Caco-2 (cell line): ENCODE data around the gene PSME1. TPM values are rescaled to one million over a fixed set of nuclear protein-coding genes. Genes with fewer than 3 reads are reported as not detected.

ENCODE experiments used
- BruUV-seq: library from RNA; stranded (reverse); fragments of 400-500 nt; replicated peaks from 2 replicates; lab custom pipeline; 2021; lab: Mats Ljungman, UMichigan
- CTCF ChIA-PET: fragments of 300-600 bp; sonication (Branson Sonifier 250); formaldehyde crosslinking; loops from one replicate; lab custom pipeline; 2022; ENCODE audit warnings: antibody characterized with exemption; lab: Charles Lee
- POLR2A ChIA-PET: fragments of 300-600 bp; sonication (Branson Sonifier 250); formaldehyde crosslinking; loops from one replicate; lab custom pipeline; 2022; ENCODE audit warnings: antibody characterized with exemption; lab: Charles Lee
- DNase-seq, 2 experiments: peaks; one replicate each; pipeline versions ENCODE4 v3.0.0 to v3.0.0-alpha.2; 2020 to 2022
- H3K27me3 ChIP-seq: replicated peaks from 2 replicates; pipeline ENCODE4 v1.6.0; 2011; ENCODE audit warnings: low read length; ENCODE audit not compliant: control insufficient read depth, insufficient read depth
- H3K36me3 ChIP-seq: 2 replicates; pipeline ENCODE4 v1.5.1; 2011; ENCODE audit warnings: low read length; ENCODE audit not compliant: control insufficient read depth, insufficient read depth
- H3K4me1 ChIP-seq: fragments of 250-450 bp; sonication (Bioruptor Pico); 2 replicates; pipeline ENCODE4 v1.5.1; 2020; ENCODE audit warnings: mild to moderate bottlenecking
- H3K4me3 ChIP-seq: 2 replicates; pipeline ENCODE4 v1.5.1; 2011; ENCODE audit warnings: low read depth, mild to moderate bottlenecking, control low read depth, low read length
- H3K9me3 ChIP-seq: fragments of 250-450 bp; sonication (Bioruptor Pico); 2 replicates; pipeline ENCODE4 v1.5.1; 2020; ENCODE audit warnings: mild to moderate bottlenecking, moderate library complexity
- H3K27ac Mint-ChIP-seq: one replicate; pipeline ENCODE4 v1.8.0; 2022; ENCODE audit warnings: mixed read lengths; ENCODE audit not compliant: unreplicated experiment
- H3K27me3 Mint-ChIP-seq: one replicate; pipeline ENCODE4 v1.8.0; 2022; ENCODE audit warnings: mixed read lengths; ENCODE audit not compliant: insufficient read depth, unreplicated experiment
- H3K36me3 Mint-ChIP-seq: one replicate; pipeline ENCODE4 v1.8.0; 2022; ENCODE audit warnings: mild to moderate bottlenecking, mixed read lengths; ENCODE audit not compliant: insufficient read depth, unreplicated experiment
- H3K4me1 Mint-ChIP-seq: one replicate; pipeline ENCODE4 v1.8.0; 2022; ENCODE audit warnings: low read depth, mixed read lengths; ENCODE audit not compliant: unreplicated experiment
- H3K4me3 Mint-ChIP-seq: one replicate; pipeline ENCODE4 v1.8.0; 2022; ENCODE audit warnings: mild to moderate bottlenecking, moderate library complexity, mixed read lengths; ENCODE audit not compliant: unreplicated experiment
- H3K9me3 Mint-ChIP-seq: one replicate; pipeline ENCODE4 v1.8.0; 2022; ENCODE audit warnings: mixed read lengths; ENCODE audit not compliant: unreplicated experiment
- CTCF ChIP-seq, 2 experiments: fragments of 200-600 bp in 1 of 2; IDR thresholded peaks; 1 replicate in 1 of 2; 2 replicates in 1 of 2; pipeline versions ENCODE4 v1.5.1 to v1.8.0; 2011 to 2022; ENCODE audit warnings: antibody characterized with exemption in 1 of 2, control low read depth in 1 of 2, inconsistent platforms in 1 of 2, low read depth in 1 of 2, low read length in 1 of 2, mild to moderate bottlenecking in 1 of 2, moderate library complexity in 1 of 2; ENCODE audit not compliant: insufficient read depth in 1 of 2, severe bottlenecking in 1 of 2, unreplicated experiment in 1 of 2
- intact Hi-C: fragments of 100-400 bp; cut with micrococcal nuclease; formaldehyde crosslinking; loops from one replicate; pipeline ENCODE4 v1.10.0; 2022; ENCODE audit not compliant: unreplicated experiment
- total RNA-seq: library from RNA; stranded (reverse); gene quantifications from 2 replicates; pipeline ENCODE4 v1.2.3, GENCODE V29; 2022

The PSME1 gene
- total RNA-seq, 1 experiment from 2014 or later: 141 TPM

GRCh38 chr14:24165785-24166184, 29.8 kb downstream of the PSME1 start:
- Mint-ChIP-seq H3K9me3 (no peaks in the 10 kb centered on the region), H3K27ac (no peak overlapping the region), H3K4me3 (no peak overlapping the region), H3K27me3 (no peaks in the 10 kb centered on the region), H3K36me3 (peaks cover 23% of the 10 kb centered on the region), H3K4me1 (peaks cover 5% of the 10 kb centered on the region)
- peaks cover 3% of the 10 kb centered on the region for H3K36me3 ChIP-seq
- ChIA-PET POLR2A (no interaction called here), CTCF (no interaction called here)
- no peaks in the 10 kb centered on the region for H3K9me3 ChIP-seq
- no peak for TF ChIP-seq CTCF (IDR thresholded peaks at IDR 0.05; ENCODE audit: insufficient read depth in 1 of 2, low read depth in 1 of 2, low read length in 1 of 2, severe bottlenecking in 1 of 2, unreplicated experiment in 1 of 2)
- no peak overlapping the region for H3K4me3 ChIP-seq
- no peak for DNase-seq
- BruUV-seq: no TSS peak
- no peaks in the 10 kb centered on the region for H3K27me3 ChIP-seq
- intact Hi-C loops: no loop called here
- H3K4me1 ChIP-seq: peaks cover 10% of the 10 kb centered on the region

GRCh38 chr14:24167469-24168114, 31.6 kb downstream of the PSME1 start:
- Mint-ChIP-seq H3K4me1 (no peaks in the 10 kb centered on the region), H3K9me3 (no peaks in the 10 kb centered on the region), H3K36me3 (peaks cover 15% of the 10 kb centered on the region), H3K27me3 (no peaks in the 10 kb centered on the region), H3K27ac (no peak overlapping the region), H3K4me3 (no peak overlapping the region)
- BruUV-seq: no TSS peak
- Histone ChIP-seq H3K4me3 (no peak overlapping the region), H3K27me3 (no peaks in the 10 kb centered on the region), H3K9me3 (no peaks in the 10 kb centered on the region), H3K4me1 (no peaks in the 10 kb centered on the region), H3K36me3 (peaks cover 3% of the 10 kb centered on the region)
- CTCF ChIA-PET: no interaction called here
- no peak for DNase-seq
- intact Hi-C loops: no loop called here
- POLR2A ChIA-PET: no interaction called here
- TF ChIP-seq CTCF (IDR thresholded peaks at IDR 0.05; ENCODE audit: insufficient read depth in 1 of 2, low read depth in 1 of 2, low read length in 1 of 2, severe bottlenecking in 1 of 2, unreplicated experiment in 1 of 2): no peak

- H3K27me3 Mint-ChIP-seq: no peaks in the 10 kb centered on the region
- Histone ChIP-seq H3K27me3 (no peaks in the 10 kb centered on the region), H3K9me3 (no peaks in the 10 kb centered on the region), H3K4me1 (no peaks in the 10 kb centered on the region), H3K4me3 (no peak within 1 kb of the TSS), H3K36me3 (peaks cover 2% of the 10 kb centered on the region)
- H3K27ac Mint-ChIP-seq: no peak within 1 kb of the TSS
- intact Hi-C loops: no loop called here
- POLR2A ChIA-PET: interaction anchor here (0.7 kb wide), 1 partner anchor 81 kb away, joined by 7 read pairs; no protein-coding TSS in a partner anchor
- DNase-seq: no peak
- CTCF ChIA-PET: no interaction called here
- no peak within 1 kb of the TSS for H3K4me3 Mint-ChIP-seq
- H3K36me3 Mint-ChIP-seq: peaks cover 11% of the 10 kb centered on the region
- H3K4me1 Mint-ChIP-seq: no peaks in the 10 kb centered on the region
- TF ChIP-seq CTCF (IDR thresholded peaks at IDR 0.05; ENCODE audit: insufficient read depth in 1 of 2, low read depth in 1 of 2, low read length in 1 of 2, severe bottlenecking in 1 of 2, unreplicated experiment in 1 of 2): no peak
- BruUV-seq: no TSS peak
- no peaks in the 10 kb centered on the region for H3K9me3 Mint-ChIP-seq
Measured at GRCh38 chr14:24171422-24172260, 35.6 kb downstream of the PSME1 start, which contains the start of gene REC8. Gene REC8 (plus strand): TSS chr14:24172080. CDS start chr14:24172553, 473 bp downstream.
